OCI-M2 (cell line): ENCODE measurements around the gene NDOR1.
A peak's percentile ranks its signal among the peaks of the same experiment; 100 is the strongest.
"Not testable (repeated sequence)": the region's sequence is repeated elsewhere in the genome, so short reads cannot be mapped to it uniquely, and the experiment has no call there.

Source experiments
- DNase-seq: peaks from one replicate; lab custom pipeline; 2025; ENCODE audit not compliant: unreplicated experiment; lab: John Stamatoyannopoulos, UW

Gene NDOR1

DNA sequence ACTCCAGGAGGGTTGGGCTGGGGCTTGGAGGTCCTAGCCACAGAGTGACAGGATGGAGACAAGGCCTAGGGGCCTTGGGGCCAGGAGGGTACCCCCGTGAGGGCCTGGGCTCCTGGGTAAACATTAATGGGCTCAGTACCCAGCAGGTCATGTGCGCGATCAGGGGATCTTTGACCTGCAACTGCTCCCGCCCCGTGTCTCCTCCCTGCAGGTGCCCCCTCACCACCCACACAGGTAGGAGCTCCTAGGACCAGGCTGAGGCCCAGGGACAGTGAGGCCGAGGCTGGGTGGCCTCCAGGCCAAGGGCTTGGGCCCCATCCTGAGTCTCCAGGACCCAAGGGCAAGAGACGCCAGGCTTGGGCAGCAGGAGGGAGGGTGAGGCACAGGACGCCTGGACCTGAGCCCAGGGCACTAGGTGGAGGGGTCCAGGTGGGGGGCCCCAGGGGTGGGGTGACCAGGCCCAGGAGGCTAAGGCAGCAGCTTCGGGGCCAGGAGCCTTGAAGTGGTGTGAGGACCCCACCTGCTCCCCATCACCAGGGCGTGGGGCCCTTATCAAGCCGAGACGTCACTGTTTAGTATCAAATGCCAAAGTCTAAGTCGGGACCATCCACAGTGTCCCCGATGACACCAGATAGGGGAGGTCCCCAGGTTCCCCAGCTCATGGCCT is 25.3 kb downstream of the NDOR1 start, which contains the start of gene SLC34A3:
Gene SLC34A3 (plus strand): TSS at position 197 of the 667 bp plus-strand sequence. CDS start 802 bp downstream, outside the sequence.
- DNase-seq: no peak

DNA sequence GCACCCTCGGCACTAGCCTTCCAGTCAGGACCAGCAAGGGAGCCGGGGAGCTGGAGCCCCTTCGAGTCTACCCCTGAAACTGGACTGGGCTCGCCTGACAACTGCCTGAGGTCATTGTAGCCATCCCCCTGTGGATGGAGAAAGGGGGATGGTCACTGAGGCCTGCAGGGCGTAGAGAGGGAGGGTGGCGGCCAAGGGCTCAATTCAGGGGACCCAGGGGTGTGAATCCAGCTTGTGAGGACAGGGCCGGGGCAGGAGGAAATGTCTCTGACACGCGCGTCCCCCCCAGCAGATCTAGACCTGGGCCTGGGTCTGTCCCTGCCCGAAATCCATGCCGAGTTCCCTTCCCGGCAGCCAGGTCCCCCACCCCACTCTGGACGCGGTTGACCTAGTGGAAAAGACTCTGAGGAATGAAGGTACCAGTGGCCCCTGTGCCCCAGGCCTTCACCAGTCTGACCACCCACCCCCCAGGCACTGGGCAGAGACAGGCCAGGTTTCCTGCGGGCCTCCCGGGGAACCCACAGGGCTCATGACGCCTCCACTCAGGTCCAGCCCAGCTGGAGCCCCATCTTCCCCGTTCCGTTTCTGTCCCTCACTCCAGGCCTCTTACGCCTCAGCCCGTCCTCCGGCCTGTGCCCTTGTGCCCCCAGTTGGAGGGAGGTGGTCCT is 26.0 kb downstream of the NDOR1 start:
- DNase-seq: no peak

DNA sequence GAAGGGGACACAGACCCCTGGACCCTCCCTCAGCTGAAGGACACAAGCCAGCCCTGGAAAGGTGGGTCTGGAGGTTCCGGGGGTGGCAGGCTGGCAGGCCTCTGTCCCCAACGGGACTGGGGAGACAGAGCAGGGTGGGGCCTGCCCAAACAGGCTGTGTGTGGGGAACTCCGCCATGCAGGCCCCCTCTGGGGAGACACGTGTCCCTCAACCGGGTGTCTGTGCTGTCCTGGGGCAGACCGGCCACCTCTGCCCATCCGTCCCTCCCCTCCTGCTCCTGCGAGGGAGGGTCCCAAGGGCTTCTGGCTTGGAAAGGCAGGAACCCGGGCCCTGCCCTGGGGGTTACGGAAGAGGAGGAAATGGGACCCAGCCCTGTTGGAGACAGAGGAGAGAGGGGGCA is 26.6 kb downstream of the NDOR1 start:
- DNase-seq: no peak

DNA sequence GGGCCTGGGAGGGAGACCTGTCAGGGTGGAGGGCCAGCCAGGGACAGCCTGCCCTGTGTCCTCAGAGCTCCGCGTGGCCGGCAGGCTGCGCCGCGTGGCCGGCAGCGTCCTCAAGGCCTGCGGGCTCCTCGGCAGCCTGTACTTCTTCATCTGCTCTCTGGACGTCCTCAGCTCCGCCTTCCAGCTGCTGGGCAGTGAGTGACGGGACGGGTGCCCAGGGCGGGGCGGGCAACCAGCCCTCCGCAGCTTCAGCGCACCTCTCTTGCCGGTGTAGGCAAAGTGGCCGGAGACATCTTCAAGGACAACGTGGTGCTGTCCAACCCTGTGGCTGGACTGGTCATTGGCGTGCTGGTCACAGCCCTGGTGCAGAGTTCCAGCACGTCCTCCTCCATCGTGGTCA is 27.0 kb downstream of the NDOR1 start:
- no peak for DNase-seq

GRCh38 chr9:137233143-137233980 is 27.9 kb downstream of the NDOR1 start:
- no peak for DNase-seq

DNA sequence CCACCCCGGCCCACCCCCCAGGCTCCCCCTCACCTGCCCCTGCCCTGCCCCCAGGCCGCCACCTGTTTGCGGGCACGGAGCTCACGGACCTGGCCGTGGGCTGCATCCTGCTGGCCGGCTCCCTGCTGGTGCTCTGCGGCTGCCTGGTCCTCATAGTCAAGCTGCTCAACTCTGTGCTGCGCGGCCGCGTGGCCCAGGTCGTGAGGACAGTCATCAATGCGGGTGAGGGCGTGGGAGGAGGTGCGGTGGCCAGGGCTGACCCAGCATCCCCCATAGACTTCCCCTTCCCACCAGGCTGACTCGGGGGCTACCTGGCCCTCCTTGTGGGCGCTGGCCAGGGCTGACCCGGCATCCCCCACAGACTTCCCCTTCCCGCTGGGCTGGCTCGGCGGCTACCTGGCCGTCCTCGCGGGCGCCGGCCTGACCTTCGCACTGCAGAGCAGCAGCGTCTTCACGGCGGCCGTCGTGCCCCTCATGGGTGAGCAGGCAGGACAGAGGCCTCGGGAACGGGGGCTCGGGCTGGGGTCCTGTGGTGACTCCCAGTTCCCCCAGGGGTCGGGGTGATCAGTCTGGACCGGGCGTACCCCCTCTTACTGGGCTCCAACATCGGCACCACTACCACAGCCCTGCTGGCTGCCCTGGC is 28.7 kb downstream of the NDOR1 start:
- no peak for DNase-seq

DNA sequence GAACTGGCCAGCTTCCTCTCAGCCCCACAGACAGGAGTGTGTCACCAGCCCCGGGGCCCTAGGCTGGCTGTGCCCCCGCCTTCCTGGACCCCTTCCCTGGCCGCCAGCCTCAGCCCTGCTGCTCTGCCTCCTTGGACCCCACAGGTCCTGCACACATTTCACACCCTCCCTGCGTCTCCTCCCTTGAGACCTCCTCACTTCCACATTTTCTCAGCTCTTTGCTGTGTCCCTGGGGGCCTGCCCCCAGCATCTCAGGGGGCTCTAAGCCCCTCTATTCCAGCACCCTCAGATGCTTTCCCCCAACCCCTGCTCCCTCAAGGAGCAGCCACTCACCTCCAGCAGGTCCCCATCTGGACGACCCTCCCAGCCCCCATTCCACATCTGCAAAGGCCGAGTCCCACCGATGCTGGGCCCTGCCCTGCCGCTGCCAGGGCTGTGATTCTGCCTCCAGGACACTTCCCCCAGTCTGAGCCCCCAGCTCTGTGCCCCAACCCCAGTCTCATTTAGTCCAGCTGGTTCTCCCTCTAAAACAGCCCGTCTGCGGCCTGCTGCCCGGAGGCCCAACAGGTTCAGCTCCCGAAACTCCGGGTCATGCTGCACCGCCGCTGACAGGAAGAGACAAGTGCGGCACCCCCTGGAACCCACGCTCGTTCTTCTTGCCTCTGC is 29.4 kb downstream of the NDOR1 start:
- no peak for DNase-seq

DNA sequence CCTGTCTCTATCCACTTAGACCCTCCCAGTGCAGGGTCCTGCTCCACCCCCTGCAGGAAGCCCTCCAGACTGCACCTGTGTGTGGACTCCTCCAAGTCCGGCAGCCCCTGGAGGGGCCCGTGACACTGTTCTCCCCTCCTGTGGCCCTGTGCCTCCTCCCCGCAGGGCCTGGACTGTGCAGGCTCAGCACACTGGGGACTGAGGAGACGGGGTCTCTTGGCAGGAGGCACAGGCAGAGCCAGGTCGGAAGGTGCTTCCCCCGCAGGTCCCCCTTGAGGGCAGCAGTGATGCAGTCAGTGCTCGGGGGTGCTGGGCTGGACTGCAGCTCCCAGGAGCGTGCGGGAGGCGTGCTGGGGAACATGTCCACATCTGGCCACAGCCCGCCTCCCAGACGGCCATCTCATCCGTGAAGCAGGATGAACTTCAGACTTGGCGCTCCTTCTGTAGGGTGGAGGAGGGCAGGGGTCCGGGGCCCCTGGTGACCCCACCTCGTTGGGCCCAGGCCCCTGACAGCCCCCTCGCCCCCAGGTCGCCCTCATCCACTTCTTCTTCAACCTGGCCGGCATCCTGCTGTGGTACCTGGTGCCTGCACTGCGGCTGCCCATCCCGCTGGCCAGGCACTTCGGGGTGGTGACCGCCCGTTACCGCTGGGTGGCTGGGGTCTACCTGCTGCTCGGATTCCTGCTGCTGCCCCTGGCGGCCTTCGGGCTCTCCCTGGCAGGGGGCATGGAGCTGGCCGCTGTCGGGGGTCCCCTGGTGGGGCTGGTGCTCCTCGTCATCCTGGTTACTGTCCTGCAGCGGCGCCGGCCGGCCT is 30.1 kb downstream of the NDOR1 start:
- DNase-seq: no peak

- DNase-seq: peak; percentile 31
Measured at GRCh38 chr9:137236238-137236935, 30.9 kb downstream of the NDOR1 start.

DNA sequence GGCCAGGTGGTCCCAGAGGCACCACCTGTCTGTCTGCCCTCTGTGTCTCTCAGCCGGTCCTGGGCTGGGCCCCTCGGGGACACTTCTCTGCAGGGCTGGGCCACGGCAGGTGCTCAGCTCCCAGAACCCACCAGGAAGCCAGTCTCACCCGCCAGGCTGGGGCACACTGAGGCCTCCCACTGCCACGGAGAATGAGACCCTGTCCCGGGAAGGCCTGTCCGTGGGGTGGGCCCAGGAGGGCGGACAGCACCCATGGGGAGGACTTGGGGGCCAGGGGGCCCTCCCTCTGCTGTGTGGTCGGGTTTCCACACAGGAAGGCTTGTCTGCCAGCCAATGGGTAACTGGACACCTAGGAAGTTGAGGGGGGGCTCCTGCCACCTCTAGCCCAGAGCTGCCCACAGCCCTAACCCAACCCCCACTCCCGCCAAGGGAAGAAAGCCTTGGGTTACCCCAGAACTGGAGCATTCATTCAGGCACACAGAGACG is 31.5 kb downstream of the NDOR1 start:
- no peak for DNase-seq

DNA sequence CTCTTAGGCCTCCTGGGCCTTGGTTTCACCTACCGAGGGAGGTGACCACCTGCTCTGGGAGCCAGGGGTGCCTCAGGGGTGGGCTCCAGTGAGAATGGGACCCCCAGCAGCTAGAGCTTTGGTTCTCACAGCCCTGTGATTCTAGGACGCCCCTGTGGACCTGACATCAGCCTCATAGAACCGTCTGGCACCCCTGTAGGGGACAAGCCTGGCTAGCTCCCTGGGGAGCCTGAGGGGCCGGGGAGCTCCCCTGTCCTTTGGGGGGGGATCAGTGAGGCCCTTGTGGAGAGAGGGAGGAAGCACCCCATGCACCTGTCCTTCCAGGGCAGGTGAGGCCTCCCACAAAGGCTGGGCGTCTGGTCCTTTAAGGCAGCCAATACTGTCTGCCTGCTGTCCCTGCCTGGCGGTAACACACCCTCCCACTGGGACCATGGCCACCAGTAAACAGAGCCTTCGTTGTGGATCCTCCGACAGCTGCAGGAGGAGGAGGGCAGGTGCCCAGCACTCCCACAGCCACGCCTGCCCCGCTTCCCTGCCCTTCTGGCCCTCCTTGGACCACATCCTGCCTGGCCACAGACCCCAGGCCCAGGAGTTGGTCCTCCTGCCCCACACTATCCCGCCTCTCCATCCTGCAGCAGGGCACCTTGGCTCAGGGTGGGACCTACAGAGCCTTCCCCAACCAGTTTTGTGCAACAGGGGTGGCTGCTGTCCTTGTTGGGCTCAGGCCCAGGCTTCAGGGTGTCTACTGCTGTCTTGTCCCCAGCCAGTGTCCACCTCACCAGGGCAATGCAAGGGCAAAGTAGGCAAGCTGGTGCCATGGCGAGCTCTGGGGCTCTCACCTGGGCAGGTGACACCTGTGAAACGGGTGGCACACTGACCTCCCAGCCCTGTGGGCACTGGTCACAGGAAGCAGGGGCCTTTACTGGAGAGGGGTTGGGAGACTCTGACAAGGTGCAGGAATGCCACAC is 32.5 kb downstream of the NDOR1 start:
- DNase-seq: no peak

DNA sequence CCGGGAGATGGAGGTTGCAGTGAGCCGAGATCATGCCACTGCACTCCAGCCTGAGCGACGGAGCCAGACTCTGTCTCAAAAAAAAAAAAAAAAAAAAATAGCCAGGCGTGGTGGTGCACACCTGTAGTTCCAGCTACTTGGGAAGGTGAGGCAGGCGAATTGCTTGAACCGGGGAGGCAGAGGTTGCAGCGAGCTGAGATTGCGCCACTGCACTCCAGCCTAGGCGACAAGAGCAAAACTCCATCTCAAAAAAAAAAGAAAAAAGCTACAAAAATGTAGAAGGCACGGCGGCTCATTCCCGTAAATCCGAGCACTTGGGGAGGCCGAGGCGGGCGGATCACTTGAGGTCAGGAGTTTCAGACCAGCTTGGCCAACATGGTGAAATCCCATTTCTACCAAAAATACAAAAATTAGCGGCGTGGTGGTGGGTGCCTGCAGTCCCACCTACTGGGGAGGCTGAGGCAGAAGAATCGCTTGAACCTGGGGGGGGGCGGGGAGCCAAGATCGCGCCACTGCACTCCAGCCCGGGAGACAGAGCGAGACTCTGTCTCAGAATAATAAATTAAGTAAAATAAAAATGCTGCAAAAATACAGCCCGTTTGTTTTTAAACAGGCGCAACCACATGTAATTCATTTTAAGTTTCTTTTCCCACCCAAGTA is 34.2 kb downstream of the NDOR1 start:
- not testable (repeated sequence) for DNase-seq

DNA sequence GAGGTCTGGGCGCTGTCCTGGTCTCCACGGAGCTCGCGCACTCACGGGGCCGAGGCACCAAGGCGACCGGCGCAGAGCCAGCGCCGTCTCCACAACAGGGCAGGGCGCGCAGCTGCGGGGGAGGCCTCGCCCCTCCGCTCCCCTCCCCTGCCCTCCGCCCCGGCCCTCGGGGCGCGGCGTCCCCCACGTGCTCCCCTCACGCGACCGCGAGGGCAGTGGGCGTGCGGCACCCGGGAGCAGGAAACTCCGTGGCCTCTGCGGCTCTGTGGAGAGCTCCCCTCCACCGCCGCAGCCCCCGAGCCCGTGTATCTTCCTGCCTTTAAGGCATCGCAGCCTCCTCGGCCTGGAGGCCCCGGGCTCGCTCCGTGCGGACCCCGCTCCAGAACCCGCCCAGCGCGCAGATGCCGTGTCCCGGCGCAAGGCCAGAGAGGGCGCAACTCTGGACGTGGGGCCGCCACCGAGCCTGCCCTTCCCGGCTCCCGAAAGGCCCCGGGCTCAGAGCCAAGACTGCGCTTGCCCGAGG is 34.9 kb downstream of the NDOR1 start:
- no peak for DNase-seq

- peak; percentile 80 for DNase-seq
Measured at GRCh38 chr9:137240841-137241489, 35.5 kb downstream of the NDOR1 start, which contains the start of gene TUBB4B. TUBB4B (plus strand) TSS chr9:137241287; CDS start chr9:137241361, 74 bp downstream.

GRCh38 chr9:137241490-137242268 is 36.2 kb downstream of the NDOR1 start:
- DNase-seq: no peak
